GM18508 (cell line): ENCODE results near the gene PNPLA7.

Experiments
- ATAC-seq: cut with Tn5 transposase; IDR thresholded peaks from one replicate; pipeline ENCODE4 v1.9.1; 2021; ENCODE audit warnings: moderate number of reproducible peaks; ENCODE audit not compliant: insufficient read depth, unreplicated experiment

PNPLA7 gene

DNA sequence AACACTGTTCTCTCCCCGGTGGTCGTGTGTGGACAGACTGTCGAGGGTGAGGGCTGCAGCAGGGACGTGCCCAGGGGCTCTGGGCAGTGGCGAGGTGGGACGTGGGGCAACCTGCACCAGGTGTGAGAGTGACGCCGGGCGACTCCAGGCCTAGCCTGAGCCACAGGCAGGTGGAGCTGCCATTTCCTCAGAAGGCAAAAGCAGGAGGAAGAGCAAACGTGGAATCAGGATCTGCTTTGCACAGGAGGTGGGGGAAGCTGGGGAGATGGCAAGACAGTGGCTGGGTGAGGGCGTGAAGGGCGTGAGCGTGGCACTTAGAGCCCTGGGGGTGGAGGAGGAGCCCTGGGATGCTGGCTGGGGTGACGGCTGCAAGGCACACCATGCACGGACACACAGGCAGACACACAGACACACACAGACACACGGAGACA is 51.5 kb downstream of the PNPLA7 start:
- ATAC-seq, result no peak

DNA sequence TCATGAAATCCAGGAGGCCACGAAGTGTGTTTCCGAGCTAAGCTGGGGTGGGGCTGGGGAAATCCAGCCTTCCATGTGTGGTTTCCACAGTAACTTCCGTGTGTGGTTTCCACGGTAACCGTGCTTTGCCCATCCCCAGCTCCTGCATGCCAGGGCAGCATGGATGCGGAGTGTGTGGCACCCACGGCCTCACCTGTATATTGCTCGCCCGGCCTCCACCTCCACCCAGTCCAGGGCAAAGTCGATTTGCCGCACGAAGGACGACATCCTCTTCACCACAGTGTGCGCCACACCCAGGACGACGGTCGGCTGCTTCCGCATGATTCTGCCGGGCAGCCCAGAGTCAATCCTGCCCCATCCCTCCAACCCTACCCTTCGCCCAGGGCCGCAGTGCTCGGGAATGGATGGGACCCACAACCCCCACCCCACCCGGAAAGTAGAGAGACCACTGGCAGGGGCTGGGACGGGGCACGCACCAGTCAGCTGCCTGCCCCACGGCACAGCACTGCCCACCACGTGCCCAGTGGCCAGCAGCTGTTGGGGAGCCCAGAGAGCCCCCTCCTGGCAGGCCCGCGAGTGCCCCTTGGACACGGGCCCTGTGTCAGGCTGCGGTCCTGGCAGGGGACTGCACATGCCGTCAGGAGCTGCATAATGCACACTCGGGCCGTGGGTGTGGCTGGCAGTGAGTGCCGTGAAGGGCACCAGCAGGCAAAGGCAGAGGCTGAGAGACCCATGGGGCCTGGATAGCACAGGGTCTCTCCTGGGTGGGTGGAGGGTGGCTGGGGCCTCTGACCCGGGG is 52.1 kb downstream of the PNPLA7 start:
- no peak for ATAC-seq

DNA sequence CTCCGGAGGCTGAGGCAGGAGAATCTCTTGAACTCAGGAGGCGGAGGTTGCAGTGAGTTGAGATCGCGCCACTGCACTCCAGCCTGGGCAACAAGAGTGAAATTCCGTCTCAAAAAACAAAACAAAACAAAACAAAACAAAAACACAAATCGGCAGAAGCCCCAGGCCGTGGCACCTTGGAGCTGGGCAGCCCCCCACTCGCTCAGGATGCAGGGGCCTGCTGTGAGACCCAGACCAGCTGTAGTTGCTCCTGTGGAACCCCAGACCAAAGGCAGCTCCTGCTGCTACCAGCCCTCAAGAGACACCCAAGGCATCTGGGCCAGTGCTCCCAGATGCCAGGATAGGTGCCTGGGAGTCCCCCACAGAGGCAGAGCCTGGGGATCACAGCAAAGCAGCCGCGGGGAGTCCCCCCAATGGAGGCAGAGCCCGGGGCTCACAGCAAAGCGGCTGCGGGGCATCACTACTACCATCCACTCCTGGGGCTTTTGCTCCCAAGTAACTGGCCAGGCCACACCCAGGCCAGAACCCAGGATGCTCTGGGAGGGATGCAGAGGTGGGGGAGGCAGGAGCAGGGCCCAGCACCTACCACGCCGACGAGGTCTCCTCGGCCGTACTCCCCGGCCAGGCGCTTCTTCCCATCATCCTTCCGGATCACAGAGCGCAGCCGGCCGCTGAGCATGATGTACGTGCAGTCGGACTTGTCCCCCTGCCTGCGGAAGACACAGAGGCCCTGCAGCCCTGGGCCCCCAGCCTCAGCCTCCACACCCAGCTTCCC is 53.4 kb downstream of the PNPLA7 start:
- no peak for ATAC-seq

DNA sequence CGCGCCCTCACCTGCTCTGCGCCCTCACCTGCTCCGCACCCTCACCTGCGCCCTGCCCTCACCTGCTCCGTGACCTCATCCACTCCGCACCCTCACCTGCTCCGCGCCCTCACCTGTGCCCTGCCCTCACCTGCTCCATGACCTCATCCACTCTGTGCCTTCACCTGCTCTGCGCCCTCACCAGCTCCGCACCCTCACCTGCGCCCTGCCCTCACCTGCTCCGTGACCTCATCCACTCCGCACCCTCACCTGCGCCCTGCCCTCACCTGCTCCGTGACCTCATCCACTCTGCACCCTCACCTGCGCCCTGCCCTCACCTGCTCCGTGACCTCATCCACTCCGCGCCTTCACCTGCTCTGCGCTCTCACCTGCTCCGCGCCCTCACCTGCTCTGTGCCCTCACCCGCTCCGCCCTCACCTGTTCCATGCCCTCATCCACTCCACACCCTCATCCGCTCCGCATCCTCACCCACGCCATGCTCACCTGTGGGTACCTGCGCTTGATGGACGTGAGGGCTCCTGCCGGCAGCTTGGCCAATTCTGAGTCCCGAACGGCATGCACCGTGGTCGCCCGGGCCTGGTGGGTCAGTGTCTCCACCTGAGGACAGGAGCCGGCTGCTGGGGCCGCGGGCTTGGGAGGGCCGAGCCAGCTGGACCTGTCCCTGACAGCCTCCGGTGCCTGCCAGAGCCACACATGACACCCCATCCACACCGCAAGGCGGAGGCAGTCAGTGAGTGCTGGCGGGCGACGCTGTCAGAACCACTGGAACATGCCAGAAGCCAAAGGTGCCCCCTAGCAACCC is 55.5 kb downstream of the PNPLA7 start:
- ATAC-seq, result no peak

DNA sequence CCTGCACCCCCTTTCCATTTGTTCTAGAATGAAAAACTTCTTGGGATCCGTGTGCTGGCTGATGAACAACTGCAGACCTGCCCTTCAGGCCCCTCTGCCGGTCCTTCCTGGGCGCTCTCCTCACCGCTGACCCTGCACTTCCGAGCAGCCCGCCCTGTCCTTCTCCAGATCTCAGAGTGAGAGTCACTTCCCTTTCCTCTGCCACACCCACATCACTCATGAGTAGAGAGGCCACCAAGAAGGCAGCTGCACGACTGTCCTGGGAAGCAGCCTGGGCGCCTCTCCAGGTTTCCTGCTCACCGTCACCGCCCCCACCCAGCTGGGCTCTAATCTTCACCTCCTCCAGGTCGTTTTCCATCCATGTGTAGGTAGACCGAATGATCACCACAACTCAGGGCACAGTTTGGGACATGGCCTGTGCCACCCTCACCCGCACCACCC is 56.1 kb downstream of the PNPLA7 start:
- ATAC-seq, result no peak

DNA sequence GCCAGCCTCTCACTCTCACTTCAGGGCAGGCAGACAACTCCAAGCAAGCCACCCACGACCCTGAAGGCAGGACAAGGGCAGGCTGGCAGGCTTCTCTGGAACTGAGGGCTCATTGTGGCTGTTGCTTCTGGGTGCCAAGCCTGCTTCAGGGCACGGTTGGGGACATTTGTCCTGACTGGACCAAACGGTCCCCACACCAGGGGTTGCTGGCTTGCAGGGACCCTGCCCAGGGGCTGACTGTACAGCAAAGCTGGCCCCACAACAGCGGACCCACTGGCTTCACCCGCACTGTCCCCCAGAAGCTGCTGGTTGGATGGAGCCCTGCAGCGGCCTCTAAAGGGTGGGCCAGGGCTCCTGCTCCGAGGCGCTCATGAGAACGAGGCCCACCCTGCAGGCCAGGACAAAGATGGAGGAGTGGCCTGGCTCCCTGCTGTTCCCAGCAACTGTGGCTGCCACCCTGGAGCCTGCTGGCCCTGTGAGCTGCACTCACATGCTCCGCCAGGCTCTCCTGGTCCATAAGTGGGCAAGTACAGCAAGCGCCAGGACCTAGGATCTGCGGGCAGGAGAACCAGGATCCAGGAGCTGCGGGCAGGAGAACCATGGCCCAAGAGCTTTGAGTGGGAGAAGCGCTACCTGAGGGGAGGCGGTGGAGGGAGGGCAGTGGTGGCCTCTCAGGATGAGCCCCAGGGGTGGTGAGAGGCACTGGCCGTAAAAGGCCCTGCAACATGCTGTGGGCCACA is 56.7 kb downstream of the PNPLA7 start:
- no peak for ATAC-seq

DNA sequence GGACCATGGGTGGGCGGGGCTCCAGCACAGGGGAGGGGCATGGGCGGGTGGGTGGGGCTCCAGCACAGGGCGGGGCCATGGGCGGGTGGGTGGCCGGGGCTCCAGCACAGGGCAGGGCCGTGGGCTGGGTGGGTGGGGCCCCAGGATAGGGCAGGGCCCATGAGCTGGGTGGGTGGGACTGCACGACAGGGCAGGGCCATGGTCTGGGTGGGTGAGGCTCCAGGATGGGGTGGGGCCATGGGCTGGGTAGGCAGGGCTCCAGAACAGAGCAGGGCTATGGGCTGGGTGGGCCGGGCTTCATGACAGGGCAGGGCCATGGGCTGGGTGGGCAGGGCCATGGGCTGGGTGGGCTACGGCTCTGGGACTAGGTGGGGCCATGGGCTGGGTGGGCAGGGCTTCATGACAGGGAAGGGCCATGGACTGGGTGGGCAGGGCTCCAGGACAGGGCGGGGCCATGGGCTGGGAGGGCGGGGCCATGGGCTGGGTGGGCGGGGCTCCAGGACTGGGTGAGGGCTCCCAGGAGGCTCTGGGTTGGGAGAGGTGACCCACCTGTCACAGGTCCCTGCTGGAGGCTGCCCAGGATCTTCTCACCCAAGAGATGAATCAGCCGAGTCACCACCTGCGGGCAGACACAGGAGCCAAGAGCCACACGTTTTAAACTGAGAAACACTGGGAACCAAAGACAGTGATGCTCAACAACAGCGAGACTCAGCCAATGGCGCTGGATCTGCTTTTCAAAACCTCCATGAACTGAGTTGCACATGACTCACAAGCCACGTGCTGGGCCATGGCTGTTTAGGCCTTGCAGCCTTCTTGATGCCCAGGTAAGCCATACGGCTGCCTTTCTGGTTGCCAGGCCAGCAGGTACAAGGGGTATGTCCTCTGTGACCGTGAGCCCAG is 57.5 kb downstream of the PNPLA7 start:
- ATAC-seq, result no peak

DNA sequence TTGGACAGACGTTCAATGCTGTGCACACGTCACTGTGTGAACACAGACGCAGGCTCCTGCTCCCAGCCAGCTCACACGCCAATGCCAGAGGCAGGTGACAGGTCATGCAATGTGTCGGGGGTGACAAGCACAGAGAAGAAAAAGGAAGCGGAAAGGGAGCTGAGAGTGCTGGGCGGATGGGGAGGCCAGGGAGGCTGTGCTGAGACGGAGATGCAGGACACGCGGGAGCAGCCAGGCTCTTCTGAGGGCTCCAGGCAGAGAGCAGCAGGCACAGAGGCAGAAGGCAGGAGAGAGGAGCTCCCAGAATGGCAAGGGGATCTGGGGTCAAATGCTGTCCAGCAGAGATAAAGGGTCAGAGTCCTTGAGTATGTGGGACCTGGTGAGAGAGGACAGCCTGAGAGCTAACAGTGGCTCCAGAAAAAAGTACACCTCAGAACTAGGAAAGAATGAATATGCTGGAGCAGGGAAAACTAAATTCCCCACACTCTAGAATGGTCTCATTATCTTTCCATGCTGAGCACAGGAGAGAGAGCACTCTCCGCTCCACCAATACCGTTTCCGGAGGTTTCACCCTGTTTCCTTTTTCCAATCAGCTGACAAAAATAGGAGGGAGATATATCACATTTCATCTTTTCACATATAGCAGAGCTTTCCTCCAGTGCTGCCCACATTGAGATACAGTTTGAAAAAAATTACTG is 58.3 kb downstream of the PNPLA7 start:
- ATAC-seq, result no peak

DNA sequence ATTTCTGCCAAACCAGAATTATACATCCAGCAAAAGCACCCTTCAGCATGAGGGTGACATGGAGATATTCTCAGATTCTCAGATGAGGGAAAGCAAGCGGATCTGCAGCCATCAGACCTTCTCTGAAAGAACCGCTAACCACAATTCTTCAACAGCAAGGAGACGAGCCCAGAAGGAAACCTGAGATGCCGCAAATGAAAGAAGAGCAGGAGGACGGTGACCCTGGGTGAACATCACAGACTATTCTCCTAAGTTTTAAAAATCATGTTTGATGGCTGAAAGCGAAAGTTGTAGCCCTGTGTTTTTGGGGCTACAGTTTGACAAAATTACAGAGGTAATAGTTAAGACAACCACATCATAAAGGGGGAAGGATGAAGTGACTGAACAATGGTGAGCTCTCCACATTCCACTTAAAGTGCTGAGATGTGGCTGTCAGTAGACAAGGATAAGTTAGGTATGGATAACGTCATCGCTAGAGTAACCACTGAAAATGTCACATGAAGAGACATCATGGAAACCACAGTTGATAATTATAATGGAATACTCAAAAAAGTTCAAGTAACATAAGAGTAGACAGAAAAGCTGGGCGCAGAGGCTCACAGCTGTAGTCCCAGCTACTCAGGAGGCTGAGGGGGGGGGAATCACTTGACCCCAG is 59.5 kb downstream of the PNPLA7 start:
- ATAC-seq, result no peak

DNA sequence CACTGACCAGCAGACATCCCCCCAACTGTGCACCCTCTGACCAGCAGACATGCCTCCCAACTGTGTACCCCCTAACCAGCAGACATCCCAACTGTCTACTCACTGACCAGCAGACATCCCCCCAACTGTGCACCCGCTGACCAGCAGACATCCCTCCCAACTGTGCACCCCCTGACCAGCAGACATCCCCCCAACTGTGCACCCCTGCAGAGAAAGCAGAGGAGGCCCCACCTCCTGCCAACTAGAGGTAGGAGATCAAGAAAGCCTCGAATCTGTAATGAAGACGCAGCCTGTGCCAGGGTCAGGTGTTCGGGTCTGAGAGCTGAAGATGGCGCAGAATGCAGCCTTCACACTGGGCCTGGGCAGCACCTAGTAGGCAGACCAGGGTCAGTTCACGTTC is 61.3 kb downstream of the PNPLA7 start:
- ATAC-seq, result no peak

DNA sequence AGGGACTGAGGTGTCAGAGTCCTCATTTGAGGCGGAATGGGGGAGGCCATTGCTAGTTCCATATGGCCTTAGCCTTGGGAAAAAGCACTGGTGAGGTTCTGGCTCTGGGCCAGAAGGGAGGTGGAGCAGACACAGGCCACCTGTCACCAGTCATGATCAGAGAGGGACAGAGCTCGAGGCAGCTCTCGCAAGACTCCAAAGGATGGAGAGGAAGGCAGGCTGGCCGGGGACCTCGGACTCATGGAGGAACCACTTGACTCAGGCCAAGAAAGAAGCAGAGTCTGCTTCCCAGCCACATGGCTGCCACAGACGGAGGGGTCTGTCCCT is 61.9 kb downstream of the PNPLA7 start:
- ATAC-seq, result no peak

DNA sequence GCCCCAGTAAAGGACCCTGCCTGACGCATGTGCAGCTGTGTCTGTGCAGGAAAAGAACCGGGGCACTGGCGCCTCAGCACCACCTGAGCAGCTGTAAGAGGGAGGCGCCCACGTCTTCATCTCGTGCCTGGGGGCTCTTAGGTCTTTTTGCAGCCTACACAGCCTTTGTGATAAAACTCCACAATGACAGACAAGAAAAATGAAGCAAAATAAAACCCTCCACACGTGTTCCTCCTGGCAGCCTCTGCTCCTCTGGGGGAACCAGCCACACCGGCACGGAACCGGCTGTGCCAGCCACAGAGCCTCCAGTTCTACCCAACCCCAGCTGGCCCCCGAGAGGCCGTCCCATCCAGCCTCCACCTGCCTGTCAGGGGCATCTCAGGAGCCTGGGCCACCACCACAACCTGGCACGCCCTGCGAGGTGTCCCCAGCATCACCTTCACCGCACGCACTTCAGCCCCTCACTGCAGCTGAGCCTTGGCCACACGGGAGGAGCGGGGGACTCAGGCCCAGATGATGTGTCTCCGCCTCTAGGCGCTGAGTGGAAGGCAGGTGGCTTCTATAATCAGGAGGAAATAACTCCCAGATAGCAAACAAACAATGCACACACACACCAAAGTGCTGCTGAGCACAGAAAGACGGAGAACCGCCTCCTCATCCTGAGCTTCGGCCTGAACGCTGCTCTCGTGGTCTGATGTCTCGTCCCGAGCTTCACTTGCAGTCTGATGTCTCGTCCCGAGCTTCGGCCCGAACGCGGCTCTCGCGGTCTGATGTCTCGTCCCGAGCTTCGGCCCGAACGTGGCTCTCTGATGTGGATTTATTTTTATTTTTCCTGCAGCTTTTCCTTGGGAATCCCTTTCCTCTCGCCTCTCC is 62.5 kb downstream of the PNPLA7 start:
- no peak for ATAC-seq

DNA sequence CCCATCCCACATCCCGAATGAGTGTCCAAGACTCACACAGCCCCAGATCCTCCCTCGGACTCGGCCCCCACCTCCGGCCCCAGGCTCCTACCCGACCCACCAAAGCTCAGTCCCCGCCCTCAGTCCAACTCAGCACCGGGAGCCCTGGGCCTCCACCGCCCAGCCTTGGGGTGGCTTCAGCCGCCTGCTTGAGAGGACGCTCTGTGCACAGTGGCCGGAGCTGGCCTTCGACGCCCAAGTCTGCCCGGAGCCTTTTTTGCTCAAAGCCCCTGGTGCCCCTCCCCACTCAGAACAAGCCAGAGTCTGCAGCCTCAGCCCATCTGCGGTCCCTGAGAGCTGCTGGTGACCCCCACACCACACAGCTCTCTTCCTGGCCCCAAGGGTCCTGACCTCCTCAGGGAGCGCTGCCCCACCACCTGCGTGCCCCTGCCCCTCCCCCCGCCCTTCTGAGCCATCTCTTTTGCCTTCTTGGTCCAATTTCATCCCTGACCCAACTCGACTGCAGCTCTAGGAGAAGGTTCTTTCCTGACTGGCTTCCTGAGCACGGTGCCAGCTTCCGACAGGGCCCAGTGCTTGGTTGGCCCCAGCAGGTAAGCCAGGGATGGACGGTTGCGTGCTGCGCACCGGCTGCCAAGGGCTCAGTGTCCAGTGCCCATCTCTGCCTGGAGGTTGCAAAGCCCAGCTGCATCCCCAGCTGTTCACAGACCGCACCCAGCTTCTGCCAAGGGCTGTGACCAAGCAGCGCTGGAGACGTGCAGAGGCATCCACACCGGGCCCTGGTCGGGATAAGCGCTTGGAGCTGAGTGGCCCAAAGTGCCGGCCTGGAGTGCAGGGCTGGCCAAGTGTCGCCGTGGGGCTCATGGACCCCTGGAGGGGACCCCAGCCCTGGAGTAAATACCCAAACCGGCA is 63.4 kb downstream of the PNPLA7 start:
- no peak for ATAC-seq

DNA sequence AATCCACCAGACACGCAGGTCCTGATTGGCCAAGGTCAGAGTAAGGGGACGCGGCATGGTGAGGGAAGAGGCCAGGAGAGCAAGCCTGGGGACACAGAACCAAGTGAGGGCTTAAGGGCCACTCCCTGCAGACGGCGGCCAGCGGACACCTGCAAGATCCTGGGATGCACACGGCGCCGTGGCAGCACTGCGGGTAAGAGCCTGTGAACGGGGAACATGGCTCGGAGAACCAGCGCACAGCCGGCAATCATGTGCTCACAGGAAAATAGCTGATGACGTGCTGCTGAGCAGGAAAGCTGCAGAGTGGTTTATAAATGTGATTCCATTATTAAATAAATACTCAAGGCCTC is 64.1 kb downstream of the PNPLA7 start:
- no peak for ATAC-seq

DNA sequence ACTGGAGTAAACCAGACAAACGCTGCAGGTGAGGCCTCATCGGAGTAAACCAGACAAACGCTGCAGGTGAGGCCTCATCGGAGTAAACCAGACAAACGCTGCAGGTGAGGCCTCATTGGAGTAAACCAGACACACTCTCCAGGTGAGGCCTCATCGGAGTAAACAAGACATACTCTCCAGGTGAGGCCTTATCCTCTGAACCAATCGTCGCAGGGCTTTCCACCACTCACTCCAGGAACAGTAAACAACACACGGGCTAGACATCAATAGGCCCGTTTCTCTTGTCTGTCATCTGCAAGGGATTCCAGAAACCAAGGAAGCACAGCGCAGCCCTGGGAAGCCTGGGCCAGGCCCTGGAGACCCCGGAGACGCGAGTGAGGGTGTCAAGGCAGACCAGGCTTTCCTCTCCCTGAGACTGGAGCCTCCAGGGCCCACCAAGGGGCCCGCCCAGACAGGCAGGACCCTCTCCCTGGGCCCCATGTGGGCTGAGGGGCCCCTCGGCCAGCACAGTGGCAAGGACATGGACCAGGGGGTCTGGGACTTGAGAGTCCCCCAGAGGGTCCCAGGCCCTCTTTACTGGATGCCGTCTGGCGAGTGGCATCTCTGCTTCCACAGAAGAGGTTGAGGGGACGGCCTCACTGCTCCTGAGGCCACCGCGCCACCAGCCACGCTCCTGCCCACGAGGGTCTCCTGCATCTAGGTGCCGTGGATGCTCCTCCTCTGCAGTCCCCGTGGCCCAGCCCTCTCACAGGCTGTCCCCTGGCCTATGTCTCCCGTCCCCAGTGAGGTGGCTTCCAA is 64.7 kb downstream of the PNPLA7 start:
- ATAC-seq, result no peak
